ENCODE measurements around the gene PDE6B. TPM values are rescaled to one million over a fixed set of nuclear protein-coding genes. Genes with fewer than 3 reads are reported as not detected.
A peak's percentile ranks its signal among the peaks of the same experiment; 100 is the strongest.

Gene PDE6B
- total and polyA plus RNA-seq, 4 donors = 2.7 to 24.6 (median 12.0) TPM

DNA sequence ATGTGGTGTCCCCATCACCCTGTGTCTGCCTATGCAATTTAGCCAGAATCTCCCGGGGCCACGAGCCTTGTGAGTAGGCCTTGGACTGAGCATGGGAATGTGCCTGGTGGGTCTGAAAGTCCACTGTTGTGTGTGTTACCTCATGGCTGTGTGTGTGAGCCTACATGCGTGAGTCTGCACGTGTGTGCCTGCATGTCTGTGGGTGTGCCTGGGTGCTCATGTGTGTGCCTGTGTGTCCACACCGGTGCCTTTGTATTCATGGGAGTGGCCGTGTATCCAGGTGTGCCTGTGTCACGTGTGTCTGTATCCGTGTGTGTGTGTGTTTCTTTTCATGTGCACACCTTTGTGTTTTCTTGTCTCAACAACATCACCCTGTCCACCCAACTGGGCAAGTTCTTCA lies 34.5 kb downstream of the PDE6B start:
- ATAC-seq (ENCODE audit: insufficient read depth, low FRiP score) = no peak
- peak in 1 of 3 donors; percentile 10 for DNase-seq
- 94 to 96% methylated on average over 8 of the region's 8 CpGs for WGBS, 2 donors
- Histone ChIP-seq H3K36me3 (ENCODE audit: control insufficient read depth in 4 of 4, insufficient read depth in 4 of 4, low read length in 4 of 4) (peaks cover 0 to 4% (median 0%) of the 10 kb centered on the region in 4 donors), H3K4me3 (no peak overlapping the region), H3K27me3 (ENCODE audit: control insufficient read depth in 3 of 3, insufficient read depth in 3 of 3, low read length in 2 of 3) (peaks cover 0 to 7% (median 0%) of the 10 kb centered on the region in 3 donors), H3K9ac (ENCODE audit: insufficient read depth in 1 of 2, low read length in 2 of 2) (no peak overlapping the region), H3K9me3 (ENCODE audit: control insufficient read depth in 4 of 4, insufficient read depth in 3 of 4, low read length in 3 of 4) (peaks cover 0 to 3% (median 0%) of the 10 kb centered on the region in 4 donors), H3K27ac (ENCODE audit: low read depth in 1 of 2, low read length in 1 of 2) (no peak overlapping the region), H3K4me1 (ENCODE audit: control insufficient read depth in 5 of 5, insufficient read depth in 5 of 5, low read length in 5 of 5) (peaks cover 0 to 7% (median 0%) of the 10 kb centered on the region in 5 donors)
- TF ChIP-seq, protein P1, sequence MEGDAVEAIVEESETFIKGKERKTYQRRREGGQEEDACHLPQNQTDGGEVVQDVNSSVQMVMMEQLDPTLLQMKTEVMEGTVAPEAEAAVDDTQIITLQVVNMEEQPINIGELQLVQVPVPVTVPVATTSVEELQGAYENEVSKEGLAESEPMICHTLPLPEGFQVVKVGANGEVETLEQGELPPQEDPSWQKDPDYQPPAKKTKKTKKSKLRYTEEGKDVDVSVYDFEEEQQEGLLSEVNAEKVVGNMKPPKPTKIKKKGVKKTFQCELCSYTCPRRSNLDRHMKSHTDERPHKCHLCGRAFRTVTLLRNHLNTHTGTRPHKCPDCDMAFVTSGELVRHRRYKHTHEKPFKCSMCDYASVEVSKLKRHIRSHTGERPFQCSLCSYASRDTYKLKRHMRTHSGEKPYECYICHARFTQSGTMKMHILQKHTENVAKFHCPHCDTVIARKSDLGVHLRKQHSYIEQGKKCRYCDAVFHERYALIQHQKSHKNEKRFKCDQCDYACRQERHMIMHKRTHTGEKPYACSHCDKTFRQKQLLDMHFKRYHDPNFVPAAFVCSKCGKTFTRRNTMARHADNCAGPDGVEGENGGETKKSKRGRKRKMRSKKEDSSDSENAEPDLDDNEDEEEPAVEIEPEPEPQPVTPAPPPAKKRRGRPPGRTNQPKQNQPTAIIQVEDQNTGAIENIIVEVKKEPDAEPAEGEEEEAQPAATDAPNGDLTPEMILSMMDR (IDR thresholded peaks at IDR 0.05; ENCODE audit: control extremely low read depth, extremely low read depth) = no peak

DNA sequence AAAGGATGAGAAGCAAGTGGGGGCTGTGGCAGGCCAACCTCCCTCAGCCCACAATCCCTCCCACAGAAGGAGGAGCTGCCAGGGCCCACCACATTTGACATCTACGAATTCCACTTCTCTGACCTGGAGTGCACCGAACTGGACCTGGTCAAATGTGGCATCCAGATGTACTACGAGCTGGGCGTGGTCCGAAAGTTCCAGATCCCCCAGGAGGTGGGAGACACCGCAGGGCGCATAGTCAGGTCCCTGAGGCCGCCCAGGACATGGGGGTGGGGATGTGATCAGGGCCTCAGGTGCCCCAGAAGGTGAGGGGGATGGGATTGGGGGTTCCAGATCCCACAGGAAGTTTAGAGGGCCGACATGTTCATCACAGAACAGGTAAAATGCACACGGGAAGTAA lies 35.0 kb downstream of the PDE6B start:
- H3K4me3 ChIP-seq = no peak overlapping the region
- 95 to 98% methylated on average over 10 of the region's 10 CpGs for WGBS, 2 donors
- DNase-seq (peak in 1 of 3 donors; percentile 9), ATAC-seq (ENCODE audit: insufficient read depth, low FRiP score) (no peak)
- H3K27me3 ChIP-seq (ENCODE audit: control insufficient read depth in 3 of 3, insufficient read depth in 3 of 3, low read length in 2 of 3) = peaks cover 0 to 5% (median 0%) of the 10 kb centered on the region in 3 donors
- H3K9ac ChIP-seq (ENCODE audit: insufficient read depth in 1 of 2, low read length in 2 of 2) = no peak overlapping the region
- H3K36me3 ChIP-seq (ENCODE audit: control insufficient read depth in 4 of 4, insufficient read depth in 4 of 4, low read length in 4 of 4) = peaks cover 0 to 4% (median 0%) of the 10 kb centered on the region in 4 donors
- H3K9me3 ChIP-seq (ENCODE audit: control insufficient read depth in 4 of 4, insufficient read depth in 3 of 4, low read length in 3 of 4) = peaks cover 0 to 3% (median 0%) of the 10 kb centered on the region in 4 donors
- TF ChIP-seq, protein P1 (IDR thresholded peaks at IDR 0.05; ENCODE audit: control extremely low read depth, extremely low read depth) = no peak
- no peak overlapping the region for H3K27ac ChIP-seq (ENCODE audit: low read depth in 1 of 2, low read length in 1 of 2)
- peaks cover 0 to 7% (median 0%) of the 10 kb centered on the region in 5 donors for H3K4me1 ChIP-seq (ENCODE audit: control insufficient read depth in 5 of 5, insufficient read depth in 5 of 5, low read length in 5 of 5)

DNA sequence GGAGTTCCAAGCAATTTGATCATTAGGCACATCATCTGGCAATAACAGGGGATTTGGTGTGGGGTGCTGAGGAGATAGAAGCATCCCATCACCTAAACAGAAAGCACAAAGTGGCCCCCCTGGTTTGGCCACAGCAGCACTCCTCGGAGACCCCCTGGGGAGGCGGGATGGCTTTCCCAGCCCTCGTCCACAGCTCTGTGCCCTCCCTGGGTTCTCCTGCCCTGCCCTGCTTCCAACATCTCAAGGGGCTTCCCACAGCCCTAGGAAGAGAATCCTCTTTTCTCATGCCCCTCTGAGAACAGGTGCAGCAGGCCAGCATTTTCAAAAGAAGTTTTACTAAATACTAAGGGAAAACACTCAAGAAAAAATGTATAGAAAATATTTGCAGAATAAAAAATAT lies 35.9 kb downstream of the PDE6B start:
- no peak overlapping the region for H3K4me3 ChIP-seq
- H3K4me1 ChIP-seq (ENCODE audit: control insufficient read depth in 5 of 5, insufficient read depth in 5 of 5, low read length in 5 of 5) = peaks cover 0 to 7% (median 0%) of the 10 kb centered on the region in 5 donors
- ATAC-seq (ENCODE audit: insufficient read depth, low FRiP score) (no peak), DNase-seq (no peak)
- WGBS, 2 donors = 88 to 97% methylated on average over 3 of the region's 3 CpGs
- H3K27ac ChIP-seq (ENCODE audit: low read depth in 1 of 2, low read length in 1 of 2) = no peak overlapping the region
- TF ChIP-seq, protein P1 (IDR thresholded peaks at IDR 0.05; ENCODE audit: control extremely low read depth, extremely low read depth) = no peak
- no peaks in the 10 kb centered on the region for H3K27me3 ChIP-seq (ENCODE audit: control insufficient read depth in 3 of 3, insufficient read depth in 3 of 3, low read length in 2 of 3)
- no peak overlapping the region for H3K9ac ChIP-seq (ENCODE audit: insufficient read depth in 1 of 2, low read length in 2 of 2)
- peaks cover 0 to 4% (median 0%) of the 10 kb centered on the region in 4 donors for H3K36me3 ChIP-seq (ENCODE audit: control insufficient read depth in 4 of 4, insufficient read depth in 4 of 4, low read length in 4 of 4)
- H3K9me3 ChIP-seq (ENCODE audit: control insufficient read depth in 4 of 4, insufficient read depth in 3 of 4, low read length in 3 of 4) = no peaks in the 10 kb centered on the region
